Measurements from ENCODE around the gene RELA.

Gene RELA

GRCh38 chr11:65622011-65622410, 40.7 kb downstream of the RELA start:
- H3K4me3 ChIP-seq (ENCODE audit: low read depth, low read length) = no peak overlapping the region
- no peak for DNase-seq (ENCODE audit: low read depth)
- TF ChIP-seq CTCF (IDR thresholded peaks at IDR 0.05; ENCODE audit: insufficient read depth, low read depth, low read length, missing control alignments) = no peak

- no peak overlapping the region for H3K4me3 ChIP-seq (ENCODE audit: low read depth, low read length)
- DNase-seq (ENCODE audit: low read depth) = no peak
- no peak for TF ChIP-seq CTCF (IDR thresholded peaks at IDR 0.05; ENCODE audit: insufficient read depth, low read depth, low read length, missing control alignments)
These were observed 41.3 kb downstream of the RELA start for GRCh38 chr11:65621460-65621859.

GRCh38 chr11:65620666-65621065, 42.0 kb downstream of the RELA start:
- no peak for DNase-seq (ENCODE audit: low read depth)
- TF ChIP-seq CTCF (IDR thresholded peaks at IDR 0.05; ENCODE audit: insufficient read depth, low read depth, low read length, missing control alignments) = no peak
- no peak overlapping the region for H3K4me3 ChIP-seq (ENCODE audit: low read depth, low read length)

- TF ChIP-seq CTCF (IDR thresholded peaks at IDR 0.05; ENCODE audit: insufficient read depth, low read depth, low read length, missing control alignments) = no peak
- no peak for DNase-seq (ENCODE audit: low read depth)
- no peak overlapping the region for H3K4me3 ChIP-seq (ENCODE audit: low read depth, low read length)
These were observed 43.3 kb downstream of the RELA start for GRCh38 chr11:65619281-65619928.

GRCh38 chr11:65618763-65619162, 44.0 kb downstream of the RELA start:
- H3K4me3 ChIP-seq (ENCODE audit: low read depth, low read length) = no peak overlapping the region
- no peak for TF ChIP-seq CTCF (IDR thresholded peaks at IDR 0.05; ENCODE audit: insufficient read depth, low read depth, low read length, missing control alignments)
- no peak for DNase-seq (ENCODE audit: low read depth)

GRCh38 chr11:65617990-65618751, 44.5 kb downstream of the RELA start:
- DNase-seq (ENCODE audit: low read depth) = no peak
- no peak overlapping the region for H3K4me3 ChIP-seq (ENCODE audit: low read depth, low read length)
- no peak for TF ChIP-seq CTCF (IDR thresholded peaks at IDR 0.05; ENCODE audit: insufficient read depth, low read depth, low read length, missing control alignments)

All from GM12865 (cell line).